Measurements from ENCODE around the gene PTPRD. TPM values are rescaled to one million over a fixed set of nuclear protein-coding genes. Genes with fewer than 3 reads are reported as not detected.

PTPRD gene
- total and polyA plus RNA-seq, 7 experiments from 2014 or later = 0.71 TPM; not detected in 6

- H3K4me3 Mint-ChIP-seq = no peak overlapping the region
- H3K9me3 Mint-ChIP-seq = peaks cover 0 to 3% (median 0%) of the 10 kb centered on the region in 11 donors
- Histone ChIP-seq H3K27me3 (ENCODE audit: control insufficient read depth in 2 of 2, insufficient read depth in 2 of 2, low read length in 2 of 2) (no peaks in the 10 kb centered on the region), H3K27ac (ENCODE audit: low read depth, low read length) (no peak overlapping the region), H3K4me3 (ENCODE audit: low read length) (no peak overlapping the region), H3K36me3 (ENCODE audit: control insufficient read depth in 2 of 3, insufficient read depth in 3 of 3, low read length in 3 of 3) (no peaks in the 10 kb centered on the region), H3K9me3 (ENCODE audit: control insufficient read depth in 2 of 3, low read length in 3 of 3) (no peaks in the 10 kb centered on the region), H3K4me1 (ENCODE audit: control insufficient read depth in 2 of 2, insufficient read depth in 2 of 2, low read length in 2 of 2) (no peaks in the 10 kb centered on the region)
- H3K27ac Mint-ChIP-seq = peak overlapping the region in 1 of 9 donors; percentile 1
- H3K27me3 Mint-ChIP-seq = no peaks in the 10 kb centered on the region
- ChIA-PET POLR2A (no interaction called here), CTCF (no interaction called here)
- DNase-seq (no peak), ATAC-seq (no peak)
- no peaks in the 10 kb centered on the region for H3K4me1 Mint-ChIP-seq
- intact Hi-C loops (cut with micrococcal nuclease) = no loop called here
- no peaks in the 10 kb centered on the region for H3K36me3 Mint-ChIP-seq
Measured at GRCh38 chr9:8715788-8716187, 1897.0 kb downstream of the PTPRD start.

GRCh38 chr9:8713811-8714165, 1899.0 kb downstream of the PTPRD start:
- Histone ChIP-seq H3K4me1 (ENCODE audit: control insufficient read depth in 2 of 2, insufficient read depth in 2 of 2, low read length in 2 of 2) (no peaks in the 10 kb centered on the region), H3K27ac (ENCODE audit: low read depth, low read length) (no peak overlapping the region), H3K36me3 (ENCODE audit: control insufficient read depth in 2 of 3, insufficient read depth in 3 of 3, low read length in 3 of 3) (no peaks in the 10 kb centered on the region), H3K9me3 (ENCODE audit: control insufficient read depth in 2 of 3, low read length in 3 of 3) (no peaks in the 10 kb centered on the region), H3K27me3 (ENCODE audit: control insufficient read depth in 2 of 2, insufficient read depth in 2 of 2, low read length in 2 of 2) (no peaks in the 10 kb centered on the region), H3K4me3 (ENCODE audit: low read length) (no peak overlapping the region)
- ATAC-seq (no peak), DNase-seq (no peak)
- POLR2A ChIA-PET = no interaction called here
- peaks cover 0 to 3% (median 0%) of the 10 kb centered on the region in 11 donors for H3K9me3 Mint-ChIP-seq
- intact Hi-C loops (cut with micrococcal nuclease) = no loop called here
- H3K36me3 Mint-ChIP-seq = no peaks in the 10 kb centered on the region
- no peak overlapping the region for H3K4me3 Mint-ChIP-seq
- no peak overlapping the region for H3K27ac Mint-ChIP-seq
- no peaks in the 10 kb centered on the region for H3K27me3 Mint-ChIP-seq
- no peaks in the 10 kb centered on the region for H3K4me1 Mint-ChIP-seq
- CTCF ChIA-PET = no interaction called here

GRCh38 chr9:8713149-8713810, 1899.5 kb downstream of the PTPRD start:
- H3K27ac Mint-ChIP-seq = no peak overlapping the region
- Histone ChIP-seq H3K4me3 (ENCODE audit: low read length) (no peak overlapping the region), H3K27ac (ENCODE audit: low read depth, low read length) (no peak overlapping the region), H3K4me1 (ENCODE audit: control insufficient read depth in 2 of 2, insufficient read depth in 2 of 2, low read length in 2 of 2) (no peaks in the 10 kb centered on the region), H3K9me3 (ENCODE audit: control insufficient read depth in 2 of 3, low read length in 3 of 3) (no peaks in the 10 kb centered on the region), H3K27me3 (ENCODE audit: control insufficient read depth in 2 of 2, insufficient read depth in 2 of 2, low read length in 2 of 2) (no peaks in the 10 kb centered on the region), H3K36me3 (ENCODE audit: control insufficient read depth in 2 of 3, insufficient read depth in 3 of 3, low read length in 3 of 3) (no peaks in the 10 kb centered on the region)
- H3K4me3 Mint-ChIP-seq = no peak overlapping the region
- ATAC-seq = no peak
- no peak for DNase-seq
- CTCF ChIA-PET = no interaction called here
- POLR2A ChIA-PET = no interaction called here
- H3K36me3 Mint-ChIP-seq = no peaks in the 10 kb centered on the region
- intact Hi-C loops (cut with micrococcal nuclease) = no loop called here
- H3K4me1 Mint-ChIP-seq = no peaks in the 10 kb centered on the region
- H3K9me3 Mint-ChIP-seq = peaks cover 0 to 3% (median 0%) of the 10 kb centered on the region in 11 donors
- no peaks in the 10 kb centered on the region for H3K27me3 Mint-ChIP-seq

- Mint-ChIP-seq H3K4me3 (no peak overlapping the region), H3K4me1 (no peaks in the 10 kb centered on the region), H3K27ac (no peak overlapping the region), H3K36me3 (no peaks in the 10 kb centered on the region), H3K27me3 (peaks cover 0 to 4% (median 0%) of the 10 kb centered on the region in 5 donors), H3K9me3 (peaks cover 0 to 3% (median 0%) of the 10 kb centered on the region in 11 donors)
- H3K36me3 ChIP-seq (ENCODE audit: control insufficient read depth in 2 of 3, insufficient read depth in 3 of 3, low read length in 3 of 3) = no peaks in the 10 kb centered on the region
- H3K4me1 ChIP-seq (ENCODE audit: control insufficient read depth in 2 of 2, insufficient read depth in 2 of 2, low read length in 2 of 2) = no peaks in the 10 kb centered on the region
- no peaks in the 10 kb centered on the region for H3K27me3 ChIP-seq (ENCODE audit: control insufficient read depth in 2 of 2, insufficient read depth in 2 of 2, low read length in 2 of 2)
- intact Hi-C loops (cut with micrococcal nuclease) = no loop called here
- ATAC-seq (no peak), DNase-seq (no peak)
- no peak overlapping the region for H3K4me3 ChIP-seq (ENCODE audit: low read length)
- ChIA-PET CTCF (no interaction called here), POLR2A (no interaction called here)
- H3K27ac ChIP-seq (ENCODE audit: low read depth, low read length) = no peak overlapping the region
- no peaks in the 10 kb centered on the region for H3K9me3 ChIP-seq (ENCODE audit: control insufficient read depth in 2 of 3, low read length in 3 of 3)
Measured at GRCh38 chr9:8709731-8710130, 1903.1 kb downstream of the PTPRD start.

GRCh38 chr9:8708728-8709127, 1904.1 kb downstream of the PTPRD start:
- Mint-ChIP-seq H3K4me3 (no peak overlapping the region), H3K9me3 (peaks cover 0 to 3% (median 0%) of the 10 kb centered on the region in 11 donors), H3K27ac (no peak overlapping the region), H3K4me1 (no peaks in the 10 kb centered on the region), H3K36me3 (no peaks in the 10 kb centered on the region), H3K27me3 (peaks cover 0 to 9% (median 4%) of the 10 kb centered on the region in 5 donors)
- no peaks in the 10 kb centered on the region for H3K4me1 ChIP-seq (ENCODE audit: control insufficient read depth in 2 of 2, insufficient read depth in 2 of 2, low read length in 2 of 2)
- ATAC-seq (no peak), DNase-seq (no peak)
- H3K9me3 ChIP-seq (ENCODE audit: control insufficient read depth in 2 of 3, low read length in 3 of 3) = no peaks in the 10 kb centered on the region
- no peak overlapping the region for H3K4me3 ChIP-seq (ENCODE audit: low read length)
- ChIA-PET POLR2A (no interaction called here), CTCF (no interaction called here)
- H3K36me3 ChIP-seq (ENCODE audit: control insufficient read depth in 2 of 3, insufficient read depth in 3 of 3, low read length in 3 of 3) = no peaks in the 10 kb centered on the region
- intact Hi-C loops (cut with micrococcal nuclease) = no loop called here
- H3K27me3 ChIP-seq (ENCODE audit: control insufficient read depth in 2 of 2, insufficient read depth in 2 of 2, low read length in 2 of 2) = no peaks in the 10 kb centered on the region
- H3K27ac ChIP-seq (ENCODE audit: low read depth, low read length) = no peak overlapping the region

- DNase-seq = no peak
- CTCF ChIA-PET = no interaction called here
- peaks cover 0 to under 1% (median 0%) of the 10 kb centered on the region in 11 donors for H3K9me3 Mint-ChIP-seq
Measured at GRCh38 chr9:8706998-8707397, 1905.8 kb downstream of the PTPRD start.

GRCh38 chr9:8706531-8706930, 1906.3 kb downstream of the PTPRD start:
- Histone ChIP-seq H3K27ac (ENCODE audit: low read depth, low read length) (no peak overlapping the region), H3K9me3 (ENCODE audit: control insufficient read depth in 2 of 3, low read length in 3 of 3) (no peaks in the 10 kb centered on the region), H3K36me3 (ENCODE audit: control insufficient read depth in 2 of 3, insufficient read depth in 3 of 3, low read length in 3 of 3) (no peaks in the 10 kb centered on the region), H3K27me3 (ENCODE audit: control insufficient read depth in 2 of 2, insufficient read depth in 2 of 2, low read length in 2 of 2) (no peaks in the 10 kb centered on the region), H3K4me3 (ENCODE audit: low read length) (no peak overlapping the region), H3K4me1 (ENCODE audit: control insufficient read depth in 2 of 2, insufficient read depth in 2 of 2, low read length in 2 of 2) (no peaks in the 10 kb centered on the region)
- ATAC-seq (no peak), DNase-seq (no peak)
- H3K4me1 Mint-ChIP-seq = no peaks in the 10 kb centered on the region
- no peaks in the 10 kb centered on the region for H3K36me3 Mint-ChIP-seq
- H3K4me3 Mint-ChIP-seq = no peak overlapping the region
- ChIA-PET CTCF (no interaction called here), POLR2A (no interaction called here)
- intact Hi-C loops (cut with micrococcal nuclease) = no loop called here
- peaks cover 0 to 13% (median 7%) of the 10 kb centered on the region in 5 donors for H3K27me3 Mint-ChIP-seq
- peaks cover 0 to 5% (median 0%) of the 10 kb centered on the region in 11 donors for H3K9me3 Mint-ChIP-seq
- no peak overlapping the region for H3K27ac Mint-ChIP-seq

More at GRCh38 chr9:8706998-8707397, 1905.8 kb downstream of the PTPRD start:
- Mint-ChIP-seq H3K27me3 (peaks cover 0 to 9% (median 4%) of the 10 kb centered on the region in 5 donors), H3K4me1 (no peaks in the 10 kb centered on the region), H3K27ac (no peak overlapping the region), H3K36me3 (no peaks in the 10 kb centered on the region), H3K4me3 (no peak overlapping the region)
- H3K36me3 ChIP-seq (ENCODE audit: control insufficient read depth in 2 of 3, insufficient read depth in 3 of 3, low read length in 3 of 3) = no peaks in the 10 kb centered on the region
- no peak overlapping the region for H3K4me3 ChIP-seq (ENCODE audit: low read length)
- H3K4me1 ChIP-seq (ENCODE audit: control insufficient read depth in 2 of 2, insufficient read depth in 2 of 2, low read length in 2 of 2) = no peaks in the 10 kb centered on the region
- H3K27me3 ChIP-seq (ENCODE audit: control insufficient read depth in 2 of 2, insufficient read depth in 2 of 2, low read length in 2 of 2) = no peaks in the 10 kb centered on the region
- no peak for ATAC-seq
- no peak overlapping the region for H3K27ac ChIP-seq (ENCODE audit: low read depth, low read length)
- H3K9me3 ChIP-seq (ENCODE audit: control insufficient read depth in 2 of 3, low read length in 3 of 3) = no peaks in the 10 kb centered on the region
- POLR2A ChIA-PET = no interaction called here
- intact Hi-C loops (cut with micrococcal nuclease) = no loop called here
